Mesenchymal stem cell (in vitro differentiated cells and primary cell): ENCODE results near the gene EXOC6B.

Source experiments
- DNase-seq: peaks from one replicate; pipeline ENCODE4 v3.0.0-alpha.2; 2013
- H2AFZ ChIP-seq: one replicate; pipeline ENCODE4 v1.6.1; 2013; ENCODE audit warnings: low read depth, mild to moderate bottlenecking, control low read depth, inconsistent platforms, low read length, moderate library complexity
- H2AK5ac ChIP-seq: 2 replicates; pipeline ENCODE4 v1.6.1; 2013; ENCODE audit warnings: low read length, moderate library complexity, mild to moderate bottlenecking, inconsistent platforms; ENCODE audit not compliant: severe bottlenecking
- H2BK120ac ChIP-seq: one replicate; pipeline ENCODE4 v1.6.1; 2013; ENCODE audit warnings: low read depth, mild to moderate bottlenecking, inconsistent platforms, low read length, moderate library complexity
- H2BK12ac ChIP-seq, 2 experiments: one replicate each; pipeline ENCODE4 v1.6.1; 2013; ENCODE audit warnings: inconsistent platforms in 2 of 2, low read length in 2 of 2, mild to moderate bottlenecking in 2 of 2, moderate library complexity in 2 of 2, control low read depth in 1 of 2
- H2BK15ac ChIP-seq: one replicate; pipeline ENCODE4 v1.6.1; 2013; ENCODE audit warnings: mild to moderate bottlenecking, low read depth, inconsistent platforms; ENCODE audit not compliant: poor library complexity, severe bottlenecking
- H2BK5ac ChIP-seq: 2 replicates; pipeline ENCODE4 v1.6.1; 2013; ENCODE audit warnings: low read depth, mild to moderate bottlenecking, low read length, control low read depth, inconsistent platforms; ENCODE audit not compliant: poor library complexity, severe bottlenecking
- H3K14ac ChIP-seq, 2 experiments: one replicate each; pipeline ENCODE4 v1.6.1; 2013; ENCODE audit warnings: inconsistent platforms in 2 of 2, low read length in 2 of 2, control low read depth in 1 of 2, mild to moderate bottlenecking in 1 of 2, moderate library complexity in 1 of 2
- H3K18ac ChIP-seq, 2 experiments: one replicate each; pipeline ENCODE4 v1.6.1; 2013; ENCODE audit warnings: inconsistent platforms in 2 of 2, low read length in 2 of 2, control low read depth in 1 of 2, low read depth in 1 of 2, mild to moderate bottlenecking in 1 of 2
- H3K23ac ChIP-seq, 2 experiments: one replicate each; pipeline ENCODE4 v1.6.1; 2013; ENCODE audit warnings: inconsistent platforms in 2 of 2, low read length in 2 of 2, mild to moderate bottlenecking in 2 of 2, moderate library complexity in 2 of 2, control low read depth in 1 of 2
- H3K27ac ChIP-seq: 2 replicates; pipeline ENCODE4 v1.5.1; 2013; ENCODE audit warnings: mild to moderate bottlenecking, moderate library complexity, low read length, control low read depth, inconsistent platforms; ENCODE audit not compliant: poor library complexity, severe bottlenecking
- H3K27me3 ChIP-seq, 2 experiments: 2 replicates each; pipeline versions ENCODE4 v1.6.1 to v1.7.0; 2013; ENCODE audit warnings: low read length in 2 of 2, mild to moderate bottlenecking in 2 of 2, moderate library complexity in 2 of 2, control low read depth in 1 of 2, inconsistent platforms in 1 of 2; ENCODE audit not compliant: control insufficient read depth in 1 of 2, insufficient read depth in 1 of 2
- H3K36me3 ChIP-seq, 2 experiments: 2 replicates each; pipeline versions ENCODE4 v1.6.1 to v1.7.0; 2013; ENCODE audit warnings: low read length in 2 of 2, control low read depth in 1 of 2, inconsistent platforms in 1 of 2, low read depth in 1 of 2, mild to moderate bottlenecking in 1 of 2; ENCODE audit not compliant: insufficient read depth in 2 of 2, control insufficient read depth in 1 of 2
- H3K4ac ChIP-seq, 2 experiments: one replicate each; pipeline ENCODE4 v1.6.1; 2013; ENCODE audit warnings: inconsistent platforms in 2 of 2, low read length in 2 of 2, mild to moderate bottlenecking in 2 of 2, moderate library complexity in 2 of 2, control low read depth in 1 of 2, low read depth in 1 of 2
- H3K4me1 ChIP-seq: 2 replicates; pipeline ENCODE4 v1.6.1; 2013; ENCODE audit warnings: low read depth, low read length, control low read depth; ENCODE audit not compliant: control insufficient read depth, insufficient read depth
- H3K4me2 ChIP-seq: 2 replicates; pipeline ENCODE4 v1.6.1; 2013; ENCODE audit warnings: low read length, mild to moderate bottlenecking, inconsistent platforms; ENCODE audit not compliant: poor library complexity, severe bottlenecking
- H3K4me3 ChIP-seq, 2 experiments: 2 replicates each; pipeline versions ENCODE4 v1.5.1 to v1.7.0; 2013; ENCODE audit warnings: low read length in 2 of 2, mild to moderate bottlenecking in 2 of 2, control low read depth in 1 of 2, low read depth in 1 of 2; ENCODE audit not compliant: insufficient read depth in 1 of 2
- H3K79me1 ChIP-seq: replicated peaks from 2 replicates; pipeline ENCODE4 v1.6.1; 2013; ENCODE audit warnings: mild to moderate bottlenecking, control low read depth, low read length, inconsistent platforms; ENCODE audit not compliant: poor library complexity, severe bottlenecking
- H3K9ac ChIP-seq: 2 replicates; pipeline ENCODE4 v1.7.0; 2013; ENCODE audit warnings: mild to moderate bottlenecking, low read length, moderate library complexity
- H3K9me3 ChIP-seq: 2 replicates; pipeline ENCODE4 v1.7.0; 2013; ENCODE audit warnings: mild to moderate bottlenecking, low read length; ENCODE audit not compliant: control insufficient read depth
- H4K8ac ChIP-seq: one replicate; pipeline ENCODE4 v1.6.1; 2013; ENCODE audit warnings: inconsistent platforms, mild to moderate bottlenecking, low read length, moderate library complexity
- H4K91ac ChIP-seq: one replicate; pipeline ENCODE4 v1.6.1; 2013; ENCODE audit warnings: mild to moderate bottlenecking, low read length, inconsistent platforms
- WGBS: methylation state at CpG from one replicate; pipeline ENCODE4 v1.1.7; 2013; ENCODE audit warnings: mixed read lengths; 5-methylcytosine and 5-hydroxymethylcytosine counted together

EXOC6B gene

GRCh38 chr2:72413716-72414115, 412.1 kb downstream of the EXOC6B start:
- H2BK12ac ChIP-seq: no peak overlapping the region
- H3K18ac ChIP-seq: no peak overlapping the region
- H2BK5ac ChIP-seq: no peak overlapping the region
- no peaks in the 10 kb centered on the region for H3K4me1 ChIP-seq
- H3K23ac ChIP-seq: no peak overlapping the region
- H2AK5ac ChIP-seq: no peak overlapping the region
- H3K36me3 ChIP-seq: no peaks in the 10 kb centered on the region
- H4K91ac ChIP-seq: no peak overlapping the region
- 94% methylated on average over 1 of the region's 1 CpG for whole genome bisulfite sequencing
- no peak overlapping the region for H3K27ac ChIP-seq
- no peak overlapping the region for H3K4ac ChIP-seq
- H3K9ac ChIP-seq: peak overlapping the region; percentile 31
- H4K8ac ChIP-seq: no peak overlapping the region
- H3K14ac ChIP-seq: no peak overlapping the region
- no peak for DNase-seq
- H3K4me3 ChIP-seq: no peak overlapping the region
- no peaks in the 10 kb centered on the region for H3K79me1 ChIP-seq
- H3K27me3 ChIP-seq: no peaks in the 10 kb centered on the region
- no peak overlapping the region for H2BK120ac ChIP-seq
- no peak overlapping the region for H3K4me2 ChIP-seq
- no peaks in the 10 kb centered on the region for H3K9me3 ChIP-seq
- H2AFZ ChIP-seq: no peak overlapping the region
- no peak overlapping the region for H2BK15ac ChIP-seq

DNA sequence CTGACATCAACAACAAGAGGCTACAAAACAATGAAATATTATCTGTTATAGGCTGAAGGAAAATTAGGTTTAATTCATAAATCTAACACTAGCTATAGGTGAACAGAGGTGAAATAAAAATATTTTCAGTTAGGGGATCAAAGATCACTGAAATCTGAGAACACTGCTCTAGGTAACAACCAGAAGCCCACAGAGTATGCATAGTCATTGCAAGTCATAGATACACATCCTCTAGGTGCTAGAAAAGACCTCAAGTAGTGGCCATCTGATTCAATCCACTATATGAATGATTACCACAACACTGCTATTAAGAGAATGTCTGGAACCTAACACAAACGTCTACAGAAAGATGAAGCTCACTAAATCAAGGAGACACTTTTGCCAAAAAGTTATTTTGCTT, 413.6 kb downstream of the EXOC6B start:
- Histone ChIP-seq H4K91ac (no peak overlapping the region), H3K14ac (no peak overlapping the region), H3K27ac (no peak overlapping the region), H2AFZ (no peak overlapping the region), H2BK12ac (no peak overlapping the region), H2BK120ac (no peak overlapping the region), H2BK5ac (no peak overlapping the region), H4K8ac (no peak overlapping the region), H3K4me3 (no peak overlapping the region), H3K4ac (no peak overlapping the region), H3K27me3 (no peaks in the 10 kb centered on the region), H3K4me2 (no peak overlapping the region), H3K23ac (no peak overlapping the region), H3K9ac (no peak overlapping the region), H3K4me1 (no peaks in the 10 kb centered on the region), H3K9me3 (no peaks in the 10 kb centered on the region), H3K79me1 (no peaks in the 10 kb centered on the region), H2AK5ac (no peak overlapping the region), H3K36me3 (no peaks in the 10 kb centered on the region), H3K18ac (no peak overlapping the region), H2BK15ac (no peak overlapping the region)
- WGBS: 86% methylated on average over 1 of the region's 1 CpG
- no peak for DNase-seq

DNA sequence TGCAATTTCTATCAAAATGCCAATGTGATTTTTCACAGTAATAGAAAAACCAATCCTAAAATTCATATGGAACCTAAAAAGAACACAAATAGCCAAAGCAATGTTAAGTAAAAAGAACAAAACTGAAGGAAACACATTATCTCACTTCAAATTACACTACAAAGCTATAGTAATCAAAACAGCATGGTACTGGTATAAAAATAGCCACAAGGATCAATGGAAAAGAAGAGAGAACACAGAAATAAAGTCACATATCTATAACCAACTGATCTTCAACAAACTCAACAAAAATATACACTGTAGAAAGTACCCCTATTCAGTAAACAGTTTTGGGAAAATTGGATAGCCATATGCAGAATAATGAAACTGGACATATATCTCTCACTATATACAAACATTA, 426.0 kb downstream of the EXOC6B start:
- H3K23ac ChIP-seq: no peak overlapping the region
- H3K4ac ChIP-seq: no peak overlapping the region
- no peak overlapping the region for H4K91ac ChIP-seq
- H3K4me1 ChIP-seq: no peaks in the 10 kb centered on the region
- H3K4me3 ChIP-seq: no peak overlapping the region
- no peak overlapping the region for H3K14ac ChIP-seq
- no peaks in the 10 kb centered on the region for H3K36me3 ChIP-seq
- no peak overlapping the region for H3K4me2 ChIP-seq
- no peak overlapping the region for H2BK12ac ChIP-seq
- no peak overlapping the region for H2BK15ac ChIP-seq
- H2AK5ac ChIP-seq: no peak overlapping the region
- no peak for DNase-seq
- H3K79me1 ChIP-seq: peaks cover 4% of the 10 kb centered on the region
- H3K27ac ChIP-seq: no peak overlapping the region
- H2BK5ac ChIP-seq: no peak overlapping the region
- no peak overlapping the region for H3K9ac ChIP-seq
- H2AFZ ChIP-seq: no peak overlapping the region
- H2BK120ac ChIP-seq: no peak overlapping the region
- H3K9me3 ChIP-seq: peaks cover 13% of the 10 kb centered on the region
- H4K8ac ChIP-seq: no peak overlapping the region
- no peak overlapping the region for H3K18ac ChIP-seq
- H3K27me3 ChIP-seq: no peaks in the 10 kb centered on the region

GRCh38 chr2:72395096-72395495, 430.7 kb downstream of the EXOC6B start:
- no peak overlapping the region for H3K27ac ChIP-seq
- no peak overlapping the region for H2AFZ ChIP-seq
- no peak overlapping the region for H2BK15ac ChIP-seq
- no peak overlapping the region for H4K91ac ChIP-seq
- no peak overlapping the region for H3K18ac ChIP-seq
- H3K27me3 ChIP-seq: no peaks in the 10 kb centered on the region
- 75% methylated on average over 1 of the region's 1 CpG for WGBS
- no peak for DNase-seq
- H2BK5ac ChIP-seq: no peak overlapping the region
- H4K8ac ChIP-seq: no peak overlapping the region
- H3K9ac ChIP-seq: no peak overlapping the region
- H3K4me1 ChIP-seq: no peaks in the 10 kb centered on the region
- peaks cover 2% of the 10 kb centered on the region for H3K79me1 ChIP-seq
- H3K36me3 ChIP-seq: peaks cover 0 to 3% of the 10 kb centered on the region in 2 experiments
- no peak overlapping the region for H3K4me2 ChIP-seq
- H3K9me3 ChIP-seq: peaks cover 19% of the 10 kb centered on the region
- H2AK5ac ChIP-seq: no peak overlapping the region
- H3K4me3 ChIP-seq: no peak overlapping the region
- H3K23ac ChIP-seq: no peak overlapping the region
- H2BK120ac ChIP-seq: no peak overlapping the region
- no peak overlapping the region for H2BK12ac ChIP-seq
- H3K14ac ChIP-seq: no peak overlapping the region
- H3K4ac ChIP-seq: no peak overlapping the region
